ENCODE results near the gene SND1.

GRCh38 chr7:128045766-128046165 is 393.8 kb downstream of the SND1 start:
- TF ChIP-seq EP300 (IDR thresholded peaks at IDR 0.05; ENCODE audit: low read depth) (no peak), POLR2A (IDR thresholded peaks at IDR 0.05) (no peak)

Data from transverse colon (tissue), 1 donor.